ENCODE measurements around the gene ERF.

DNA sequence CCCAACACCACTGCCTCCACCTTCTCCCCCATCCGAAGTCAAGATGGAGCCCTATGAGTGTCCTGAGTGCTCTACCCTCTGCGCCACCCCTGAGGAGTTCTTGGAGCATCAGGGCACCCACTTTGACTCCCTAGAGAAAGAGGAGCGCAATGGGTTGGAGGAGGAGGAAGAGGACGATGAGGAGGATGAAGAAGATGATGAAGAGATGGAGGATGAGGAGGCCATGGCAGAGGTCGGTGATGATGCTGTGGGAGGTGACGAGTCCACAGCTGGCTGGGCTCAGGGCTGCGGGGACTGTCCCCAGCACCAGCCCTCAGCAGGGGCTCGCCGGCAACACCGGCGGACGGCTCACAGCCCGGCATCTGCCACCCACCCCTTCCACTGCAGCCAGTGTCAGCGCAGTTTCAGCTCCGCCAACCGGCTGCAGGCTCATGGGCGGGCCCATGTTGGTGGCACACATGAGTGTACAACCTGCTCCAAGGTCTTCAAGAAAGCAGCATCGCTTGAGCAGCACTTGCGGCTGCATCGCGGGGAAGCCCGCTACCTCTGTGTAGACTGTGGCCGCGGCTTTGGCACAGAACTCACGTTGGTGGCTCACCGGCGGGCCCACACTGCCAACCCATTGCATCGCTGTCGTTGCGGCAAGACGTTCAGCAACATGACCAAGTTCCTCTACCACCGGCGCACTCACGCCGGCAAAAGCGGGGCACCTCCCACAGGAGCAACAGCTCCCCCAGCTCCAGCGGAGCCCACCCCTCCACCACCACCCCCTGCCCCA is 29.8 kb downstream of the ERF start:
- TF ChIP-seq POLR2AphosphoS5 (IDR thresholded peaks at IDR 0.05; ENCODE audit: low read depth, low read length) (no peak), POLR2A (IDR thresholded peaks at IDR 0.05; ENCODE audit: low read depth, low read length) (no peak), PAX5 (IDR thresholded peaks at IDR 0.05; ENCODE audit: insufficient read depth, low read length, severe bottlenecking) (no peak), SPI1 (IDR thresholded peaks at IDR 0.05; ENCODE audit: low read depth, low read length) (no peak), TAF1 (IDR thresholded peaks at IDR 0.05; ENCODE audit: low read depth, low read length) (no peak), POU2F2 (IDR thresholded peaks at IDR 0.05; ENCODE audit: low read depth, low read length) (no peak)
